ENCODE measurements around the gene LRSAM1.

Gene LRSAM1

GRCh38 chr9:127428348-127428747 is 23.0 kb upstream of the LRSAM1 start:
- no peak for DNase-seq

- DNase-seq, result no peak
Observed at GRCh38 chr9:127430415-127430814, 20.9 kb upstream of the LRSAM1 start.

DNA sequence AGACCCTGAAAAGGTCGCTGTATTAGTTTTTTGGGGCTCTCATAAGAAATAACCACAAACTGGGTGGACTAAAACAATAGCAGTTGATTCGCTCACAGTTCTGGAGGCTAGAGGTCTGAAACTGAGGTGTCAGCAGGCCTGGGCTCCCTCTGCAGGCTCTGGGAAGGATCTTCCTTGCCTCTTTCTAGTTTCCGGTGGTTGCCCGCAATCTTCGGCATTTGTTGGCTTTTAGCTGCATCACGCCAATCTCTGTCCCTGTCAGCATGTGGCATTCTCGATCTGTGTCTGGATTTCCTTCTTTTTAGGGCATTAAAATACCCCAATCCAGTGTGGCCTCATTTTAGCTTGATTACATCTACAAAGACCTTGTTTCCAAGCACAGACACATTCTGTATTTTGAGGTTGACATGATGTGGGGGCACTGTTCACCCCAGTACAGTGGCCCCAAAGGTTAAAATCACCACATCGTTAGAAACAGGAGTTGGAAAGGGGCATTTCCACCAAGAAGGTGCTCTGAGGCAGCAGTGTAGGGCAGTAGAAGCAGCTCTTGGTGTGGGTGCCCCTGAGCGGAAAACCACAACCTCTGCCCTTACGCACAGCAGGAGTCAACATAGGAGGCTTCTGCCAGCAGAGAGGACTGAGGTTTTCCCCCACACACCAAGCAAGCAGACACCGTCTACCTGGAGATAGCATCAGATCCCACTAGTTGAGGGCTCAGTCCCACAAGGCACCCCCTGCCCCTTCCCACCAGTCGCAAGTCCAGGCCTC is 13.6 kb upstream of the LRSAM1 start:
- no peak for DNase-seq

GRCh38 chr9:127438394-127438793 is 12.9 kb upstream of the LRSAM1 start:
- no peak for DNase-seq

GRCh38 chr9:127444283-127444920 is 6.9 kb upstream of the LRSAM1 start:
- no peak for DNase-seq

- DNase-seq, result no peak
Observed at GRCh38 chr9:127444921-127445850, 6.1 kb upstream of the LRSAM1 start.

DNA sequence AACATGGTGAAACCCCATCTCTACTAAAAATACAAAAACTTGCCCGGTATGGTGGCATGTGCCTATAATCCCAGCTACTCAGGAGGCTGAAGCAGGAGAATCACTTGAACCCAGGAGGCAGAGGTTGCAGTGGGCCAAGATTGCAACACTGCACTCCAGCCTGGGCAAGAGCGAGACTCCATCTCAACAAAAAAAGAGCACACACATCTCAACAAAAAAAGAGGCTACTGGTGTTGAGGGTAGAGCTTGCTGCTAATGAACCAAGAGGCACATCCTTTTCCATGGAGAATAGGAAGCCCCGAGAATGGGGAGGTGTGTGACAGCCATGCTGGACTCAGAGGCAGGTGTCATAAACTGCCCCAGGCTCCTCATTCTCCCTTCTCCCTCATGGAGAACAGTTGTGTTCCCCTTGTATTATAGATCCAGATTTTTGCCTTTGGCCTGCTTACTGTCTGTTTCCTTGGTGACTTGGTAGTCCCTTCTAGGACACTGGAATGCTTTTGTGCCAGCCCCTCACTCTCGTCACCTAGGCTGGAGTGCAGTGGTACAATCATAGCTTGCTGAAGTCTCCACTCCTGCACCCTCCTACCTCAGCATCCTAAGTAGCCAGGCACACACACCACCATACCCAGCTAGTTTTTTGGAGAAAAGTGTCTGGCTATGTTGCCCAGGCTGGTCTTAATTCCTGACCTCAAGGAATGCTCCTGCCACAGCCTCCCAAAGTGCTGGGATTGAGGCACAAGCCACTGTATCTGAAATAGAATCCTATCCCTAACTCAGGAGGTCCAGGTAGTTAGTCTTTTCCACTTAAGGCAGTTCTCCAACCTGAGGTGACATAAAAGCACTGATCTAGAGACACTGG is 5.2 kb upstream of the LRSAM1 start:
- DNase-seq, result no peak

DNA sequence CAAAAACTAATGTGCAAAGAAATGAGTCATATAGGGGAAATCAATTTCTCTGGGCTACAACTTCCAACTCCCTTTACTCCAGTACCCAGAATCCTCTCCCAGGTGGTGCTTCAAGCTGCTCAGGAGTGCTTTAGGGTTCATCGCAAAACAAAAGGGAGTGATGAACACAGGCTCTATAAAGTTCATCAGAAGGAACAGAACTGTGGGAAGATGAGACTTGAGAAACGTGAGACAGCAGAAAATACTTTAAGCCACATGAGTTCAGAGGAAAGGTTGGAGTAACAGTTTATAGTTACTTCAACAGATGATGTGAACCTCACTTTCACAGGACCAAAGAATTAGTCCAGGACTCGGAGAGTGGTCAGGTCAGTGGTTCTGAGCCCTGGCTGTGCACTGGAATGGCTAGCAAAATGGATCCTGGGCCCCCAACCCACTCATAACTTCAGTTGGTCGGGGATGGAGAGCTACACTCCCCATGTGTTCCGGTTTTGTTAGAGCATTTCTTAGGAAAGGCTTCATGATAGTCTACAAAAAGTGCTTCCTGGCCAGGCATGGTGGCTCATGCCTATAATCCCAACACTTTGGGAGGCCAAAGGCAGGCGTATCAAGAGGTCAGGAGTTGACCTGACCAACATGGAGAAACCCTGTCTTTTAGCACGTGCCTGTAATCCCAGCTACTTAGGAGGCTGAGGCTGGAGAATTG is 4.4 kb upstream of the LRSAM1 start:
- DNase-seq, result no peak

GRCh38 chr9:127447416-127448111 is 3.7 kb upstream of the LRSAM1 start:
- no peak for DNase-seq

DNA sequence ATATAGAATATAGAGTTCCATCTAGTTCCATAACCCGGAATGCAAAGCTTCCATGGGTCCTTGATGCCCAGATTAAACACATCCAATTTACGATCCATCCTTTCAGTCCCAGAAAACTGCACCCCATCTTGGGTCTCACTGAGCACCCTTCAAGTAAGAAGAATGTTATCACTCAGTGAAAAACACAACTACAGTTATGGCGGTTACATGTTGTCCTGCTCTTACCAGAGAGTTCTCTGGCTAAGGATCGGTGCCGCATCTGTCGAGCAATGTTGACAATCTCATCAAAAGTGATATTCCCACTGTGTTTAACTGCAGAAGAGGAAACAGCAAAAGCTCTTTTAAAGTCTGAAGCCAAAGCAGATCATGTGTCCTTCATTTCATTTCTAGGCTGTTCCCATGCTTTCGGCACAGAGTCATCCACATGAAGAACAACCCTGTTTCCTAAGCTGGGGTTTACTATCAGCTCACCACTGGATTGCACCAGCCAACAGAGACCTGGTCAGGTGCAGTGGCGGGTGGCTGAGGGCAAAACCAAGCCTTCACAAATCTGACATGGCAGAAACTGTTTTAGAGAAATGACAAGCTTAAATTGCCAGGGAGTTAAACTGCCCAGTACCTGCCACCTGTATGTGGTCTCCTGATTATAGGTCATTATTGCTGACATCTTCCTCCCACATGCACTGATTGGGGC is 3.1 kb upstream of the LRSAM1 start:
- no peak for DNase-seq

DNA sequence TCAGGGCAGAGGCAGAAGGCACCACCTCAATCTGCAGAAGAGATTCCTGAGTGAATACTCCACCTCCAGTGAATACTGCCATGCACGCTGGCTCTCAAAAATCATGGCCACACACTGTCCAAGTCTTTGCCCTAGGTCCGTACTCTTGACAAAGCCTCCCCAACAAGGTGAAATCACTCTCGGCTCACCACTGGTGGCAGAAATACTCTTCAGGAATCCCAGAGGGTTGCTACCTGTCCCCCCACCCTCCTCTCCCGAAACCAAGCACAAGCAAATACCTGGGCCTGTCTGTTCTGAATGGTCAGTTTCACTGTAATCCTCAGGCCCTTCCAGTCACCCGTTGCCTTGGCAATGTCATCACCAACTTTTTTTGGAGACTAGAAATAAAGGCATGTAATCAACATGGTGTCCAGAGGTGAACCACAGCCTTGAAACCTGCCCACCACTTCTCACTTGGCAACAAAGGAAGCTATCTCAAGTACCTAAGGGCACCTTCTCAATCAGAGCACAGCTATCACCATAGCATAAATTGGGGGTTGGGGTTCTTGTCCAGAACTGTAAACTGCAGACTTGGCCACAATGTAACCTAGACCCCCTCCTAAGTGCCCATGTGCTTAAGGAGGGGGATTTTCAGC is 1.9 kb upstream of the LRSAM1 start:
- DNase-seq, result no peak

GRCh38 chr9:127450243-127450760 is 1.0 kb upstream of the LRSAM1 start:
- no peak for DNase-seq

- DNase-seq, result no peak
Observed at GRCh38 chr9:127451608-127451857, 223 bp downstream of the LRSAM1 start.

DNA sequence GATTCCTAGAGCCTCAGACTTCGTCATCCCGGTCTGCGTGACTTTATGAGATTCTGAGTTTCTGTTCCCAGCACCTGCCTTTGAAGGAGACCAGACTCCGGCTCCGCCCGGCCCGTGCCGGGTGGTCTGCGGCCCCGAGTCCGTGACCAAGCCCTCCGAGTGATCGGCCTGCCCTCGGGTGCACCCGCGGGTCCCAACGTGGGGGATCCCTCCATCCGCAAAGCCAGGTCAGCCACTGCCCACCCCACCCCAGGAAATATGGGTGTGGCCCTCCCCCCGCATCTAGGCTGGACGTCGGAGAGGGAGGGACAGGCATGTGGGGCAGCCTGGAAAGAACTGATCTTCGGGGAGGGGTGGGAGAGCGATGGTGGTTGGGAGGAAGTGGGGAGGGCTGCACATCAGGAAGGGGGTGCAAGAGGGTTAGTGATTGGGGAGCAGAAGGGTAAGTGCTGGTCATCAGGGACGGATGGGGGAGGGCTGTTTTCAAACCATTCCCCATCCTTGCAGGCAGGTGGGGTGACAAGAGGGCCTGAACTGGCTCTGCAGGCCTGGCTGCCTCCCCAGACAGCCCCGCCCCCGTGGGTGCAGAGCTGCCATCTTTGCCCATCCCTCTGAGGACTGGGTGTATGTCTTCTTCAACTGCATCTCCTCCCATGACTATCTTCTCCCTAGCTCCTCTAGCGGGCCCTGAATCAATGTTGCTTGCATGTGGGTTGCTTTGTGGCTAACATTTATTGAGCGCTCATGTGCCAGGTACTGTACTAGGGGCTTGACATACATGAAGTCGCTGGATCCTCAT is 747 bp downstream of the LRSAM1 start:
- peak; percentile 54 to 81 for DNase-seq

- peak; percentile 63 to 81 for DNase-seq
Observed at GRCh38 chr9:127452691-127453090, 1.4 kb downstream of the LRSAM1 start.

- DNase-seq, result no peak
Observed at GRCh38 chr9:127455324-127455992, 4.1 kb downstream of the LRSAM1 start.

DNA sequence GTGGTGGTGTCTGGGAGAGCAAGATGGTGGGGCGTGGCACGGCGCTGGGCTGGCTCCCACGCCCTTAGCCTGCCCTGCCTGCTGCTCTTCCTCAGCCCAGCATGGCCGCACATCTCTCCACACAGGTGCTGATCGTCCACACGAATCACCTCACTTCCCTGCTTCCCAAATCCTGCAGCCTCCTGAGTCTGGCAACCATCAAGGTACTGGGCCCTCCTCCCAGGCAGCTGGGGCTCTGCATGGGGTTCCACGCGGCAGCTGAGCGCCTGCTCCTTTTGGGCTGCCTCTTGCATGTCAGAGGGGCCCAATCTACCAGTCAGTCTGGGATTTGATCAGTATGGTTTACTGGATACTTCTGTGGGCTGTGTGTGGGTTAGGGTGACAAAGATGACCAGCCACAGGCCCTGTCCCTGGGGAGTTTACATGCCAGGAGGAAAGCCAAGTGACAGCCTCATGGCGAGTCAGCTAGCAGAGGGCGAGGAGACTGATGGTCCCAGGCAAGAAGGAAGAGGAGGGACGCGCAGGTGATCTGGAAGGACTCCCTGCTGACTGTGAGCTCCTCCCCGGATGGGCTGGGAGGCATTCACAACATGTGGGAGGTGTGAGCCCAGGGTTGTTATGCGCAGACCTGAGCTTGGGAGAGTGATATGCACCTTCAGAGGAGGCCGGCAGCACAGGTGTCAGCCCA is 6.0 kb downstream of the LRSAM1 start:
- DNase-seq, result no peak

DNA sequence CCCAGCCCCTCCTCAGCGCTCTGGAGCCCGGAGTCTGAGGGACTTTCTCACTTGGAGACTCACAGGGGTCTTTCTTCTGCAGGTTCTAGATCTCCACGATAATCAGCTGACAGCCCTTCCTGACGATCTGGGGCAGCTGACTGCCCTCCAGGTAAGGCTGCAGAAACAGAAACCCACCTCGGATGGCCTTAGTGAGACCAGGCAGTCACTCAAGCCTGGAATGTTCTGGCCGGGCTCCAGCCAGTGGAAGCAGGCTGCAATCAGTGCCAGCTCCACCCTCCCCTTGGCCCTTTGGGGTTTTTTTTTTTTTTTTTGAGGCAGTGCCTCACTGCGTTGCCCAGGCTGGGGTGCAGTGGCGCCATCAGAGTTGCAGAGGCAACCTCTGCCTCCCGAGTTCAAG is 7.6 kb downstream of the LRSAM1 start:
- DNase-seq, result no peak

Measured in SHP77 (cell line).